Spinal cord (tissue), 10 donors: ENCODE data around the gene ZSWIM7. TPM values are rescaled to one million over a fixed set of nuclear protein-coding genes. Genes with fewer than 3 reads are reported as not detected.

ENCODE experiments used
- DNase-seq, 6 donors: peaks; one replicate each; pipeline versions ENCODE4 v3.0.0 to v3.0.0-alpha.2; 2013 to 2015; ENCODE audit warnings: low spot score in 6 of 6, low read depth in 4 of 6
- H3K27ac ChIP-seq: one replicate; pipeline ENCODE4 v1.5.1; 2013; ENCODE audit warnings: low read depth, low read length, control low read depth
- H3K27me3 ChIP-seq: one replicate; pipeline ENCODE4 v1.6.1; 2013; ENCODE audit warnings: low read length; ENCODE audit not compliant: control insufficient read depth, insufficient read depth
- H3K36me3 ChIP-seq: one replicate; pipeline ENCODE4 v1.6.1; 2013; ENCODE audit warnings: low read length; ENCODE audit not compliant: control insufficient read depth, insufficient read depth
- H3K4me1 ChIP-seq: one replicate; pipeline ENCODE4 v1.6.1; 2013; ENCODE audit warnings: low read length; ENCODE audit not compliant: control insufficient read depth, insufficient read depth
- H3K4me3 ChIP-seq: one replicate; pipeline ENCODE4 v1.5.1; 2013; ENCODE audit warnings: low read depth, low read length, control low read depth
- H3K9me3 ChIP-seq: one replicate; pipeline ENCODE4 v1.6.1; 2013; ENCODE audit warnings: low read length; ENCODE audit not compliant: control insufficient read depth, insufficient read depth
- WGBS: methylation state at CpG from one replicate; pipeline ENCODE4 v1.1.5; 2013; ENCODE audit warnings: missing lambda C conversion rate; ENCODE audit not compliant: insufficient coverage; 5-methylcytosine and 5-hydroxymethylcytosine counted together
- polyA plus RNA-seq, 2 donors: library from polyadenylated mRNA; unstranded; fragments of 120-200 nt; gene quantifications; one replicate each; pipeline ENCODE4 v1.2.1, GENCODE V29; 2013; ENCODE audit not compliant: insufficient read length in 2 of 2
- total RNA-seq, 2 donors: library from RNA; depleted of rRNA in 1 of 2; stranded (reverse); fragments of 120-200 nt in 1 of 2; fragments of >200 nt in 1 of 2; gene quantifications; one replicate each; pipeline versions ENCODE4 v1.2.3 to v1.2.4, GENCODE V29; 2013 to 2014
- donor health status: healthy.

The ZSWIM7 gene
- total and polyA plus RNA-seq, 4 donors, result 22.3 to 55.6 (median 35.2) TPM

GRCh38 chr17:15973834-15974233 lies 25.7 kb downstream of the ZSWIM7 start:
- H3K27me3 ChIP-seq, result no peaks in the 10 kb centered on the region
- no peak overlapping the region for H3K4me3 ChIP-seq
- H3K36me3 ChIP-seq, result peaks cover 18% of the 10 kb centered on the region
- H3K9me3 ChIP-seq, result no peaks in the 10 kb centered on the region
- DNase-seq, result no peak
- H3K27ac ChIP-seq, result no peak overlapping the region
- peaks cover 2% of the 10 kb centered on the region for H3K4me1 ChIP-seq
- WGBS, result 78% methylated on average over 5 of the region's 6 CpGs

GRCh38 chr17:15973016-15973415 lies 26.5 kb downstream of the ZSWIM7 start:
- peaks cover 2% of the 10 kb centered on the region for H3K4me1 ChIP-seq
- H3K4me3 ChIP-seq, result no peak overlapping the region
- no peak for DNase-seq
- H3K36me3 ChIP-seq, result peaks cover 12% of the 10 kb centered on the region
- no peak overlapping the region for H3K27ac ChIP-seq
- no peaks in the 10 kb centered on the region for H3K9me3 ChIP-seq
- H3K27me3 ChIP-seq, result no peaks in the 10 kb centered on the region

- no peak overlapping the region for H3K4me3 ChIP-seq
- H3K27me3 ChIP-seq, result no peaks in the 10 kb centered on the region
- H3K9me3 ChIP-seq, result no peaks in the 10 kb centered on the region
- H3K27ac ChIP-seq, result no peak overlapping the region
- peaks cover 11% of the 10 kb centered on the region for H3K36me3 ChIP-seq
- H3K4me1 ChIP-seq, result peaks cover 6% of the 10 kb centered on the region
- no peak for DNase-seq
- WGBS, result no CpG with 5 or more reads among the region's 4 CpGs
These were observed 27.0 kb downstream of the ZSWIM7 start for GRCh38 chr17:15972497-15972951.

- H3K9me3 ChIP-seq, result no peaks in the 10 kb centered on the region
- no peaks in the 10 kb centered on the region for H3K27me3 ChIP-seq
- no peak for DNase-seq
- H3K36me3 ChIP-seq, result peaks cover 6% of the 10 kb centered on the region
- no peak overlapping the region for H3K27ac ChIP-seq
- H3K4me1 ChIP-seq, result peaks cover 13% of the 10 kb centered on the region
- WGBS, result 100% methylated on average over 2 of the region's 5 CpGs
- H3K4me3 ChIP-seq, result no peak overlapping the region
These were observed 27.6 kb downstream of the ZSWIM7 start for GRCh38 chr17:15971882-15972281.

GRCh38 chr17:15971098-15971678 lies 28.3 kb downstream of the ZSWIM7 start:
- Histone ChIP-seq H3K9me3 (no peaks in the 10 kb centered on the region), H3K4me3 (no peak overlapping the region), H3K36me3 (peaks cover 6% of the 10 kb centered on the region), H3K27me3 (no peaks in the 10 kb centered on the region), H3K27ac (no peak overlapping the region), H3K4me1 (peaks cover 20% of the 10 kb centered on the region)
- 100% methylated on average over 3 of the region's 5 CpGs for WGBS
- DNase-seq, result peak in 1 of 6 donors; percentile 39

GRCh38 chr17:15970500-15970899 lies 29.0 kb downstream of the ZSWIM7 start:
- no peak for DNase-seq
- no CpG with 5 or more reads among the region's 2 CpGs for WGBS

GRCh38 chr17:15969463-15969862 lies 30.0 kb downstream of the ZSWIM7 start:
- peaks cover under 1% of the 10 kb centered on the region for H3K36me3 ChIP-seq
- no peaks in the 10 kb centered on the region for H3K27me3 ChIP-seq
- H3K4me3 ChIP-seq, result no peak overlapping the region
- WGBS, result 96% methylated on average over 8 of the region's 8 CpGs
- no peak overlapping the region for H3K27ac ChIP-seq
- H3K9me3 ChIP-seq, result no peaks in the 10 kb centered on the region
- DNase-seq, result no peak
- peaks cover 28% of the 10 kb centered on the region for H3K4me1 ChIP-seq

More at GRCh38 chr17:15970500-15970899, 29.0 kb downstream of the ZSWIM7 start:
- H3K27me3 ChIP-seq, result no peaks in the 10 kb centered on the region
- H3K4me1 ChIP-seq, result peaks cover 26% of the 10 kb centered on the region
- no peak overlapping the region for H3K4me3 ChIP-seq
- no peak overlapping the region for H3K27ac ChIP-seq
- H3K9me3 ChIP-seq, result no peaks in the 10 kb centered on the region
- H3K36me3 ChIP-seq, result peaks cover 6% of the 10 kb centered on the region

- no peak overlapping the region for H3K4me3 ChIP-seq
- DNase-seq, result no peak
- H3K4me1 ChIP-seq, result peaks cover 26% of the 10 kb centered on the region
- H3K36me3 ChIP-seq, result no peaks in the 10 kb centered on the region
- WGBS, result 95% methylated on average over 10 of the region's 11 CpGs
- H3K27me3 ChIP-seq, result no peaks in the 10 kb centered on the region
- peak overlapping the region; percentile 83 for H3K27ac ChIP-seq
- no peaks in the 10 kb centered on the region for H3K9me3 ChIP-seq
These were observed 31.7 kb downstream of the ZSWIM7 start for GRCh38 chr17:15967706-15968399.

GRCh38 chr17:15966879-15967248 lies 32.6 kb downstream of the ZSWIM7 start:
- no peak overlapping the region for H3K4me3 ChIP-seq
- peaks cover 26% of the 10 kb centered on the region for H3K4me1 ChIP-seq
- H3K27me3 ChIP-seq, result no peaks in the 10 kb centered on the region
- DNase-seq, result no peak
- WGBS, result 25% methylated on average over 11 of the region's 11 CpGs
- no peaks in the 10 kb centered on the region for H3K36me3 ChIP-seq
- no peaks in the 10 kb centered on the region for H3K9me3 ChIP-seq
- H3K27ac ChIP-seq, result peak overlapping the region; percentile 83
